Dermis lymphatic vessel endothelial cell (primary cell): ENCODE results near the gene IRF5. TPM values are rescaled to one million over a fixed set of nuclear protein-coding genes. Genes with fewer than 3 reads are reported as not detected.

Source experiments
- total RNA-seq: library from RNA; depleted of rRNA; stranded (reverse); fragments of >200 nt; gene quantifications from 2 replicates; pipeline ENCODE4 v1.2.1, GENCODE V29; 2014

The IRF5 gene
- total RNA-seq: under 0.01 and 0.09 TPM in 2 replicates

GRCh38 chr7:128937647-128938543 lies at the start of gene IRF5:
Gene IRF5, plus strand, starts transcription at chr7:128937927. Its CDS starts 4,155 bp downstream, at chr7:128942082.

GRCh38 chr7:128910569-128910945 lies 27.2 kb upstream of the IRF5 start, which contains the start of gene KCP:
Gene KCP, minus strand, starts transcription at chr7:128910709. Its CDS starts 33 bp downstream, at chr7:128910676.

Other genes with a start within 250 kb of the IRF5 start
- 266 and 321 TPM in 2 replicates for gene CALU, start 198.6 kb upstream of the IRF5 start, total RNA-seq
- gene OPN1SW, start 162.1 kb upstream of the IRF5 start, total RNA-seq: not detected in 2 replicates
- gene CCDC136, start 146.0 kb upstream of the IRF5 start, total RNA-seq: 0.33 and 1.6 TPM in 2 replicates
- 98.2 and 119 TPM in 2 replicates for gene FLNC, start 107.5 kb upstream of the IRF5 start, total RNA-seq
- 66.6 and 88.1 TPM in 2 replicates for gene ATP6V1F, start 75.1 kb upstream of the IRF5 start, total RNA-seq
- not detected in 2 replicates for gene KCP, start 27.2 kb upstream of the IRF5 start, total RNA-seq
- gene TNPO3, start 117.2 kb downstream of the IRF5 start, total RNA-seq: 40.0 and 52.3 TPM in 2 replicates
- gene TSPAN33, start 206.8 kb downstream of the IRF5 start, total RNA-seq: 0.11 TPM in 1 of 2 replicates, not detected in the other